ENCODE data around the gene HOXD9. TPM values are rescaled to one million over a fixed set of nuclear protein-coding genes. Genes with fewer than 3 reads are reported as not detected.

The HOXD9 gene
- total RNA-seq, 1 donor from 2014 or later, result not detected

DNA sequence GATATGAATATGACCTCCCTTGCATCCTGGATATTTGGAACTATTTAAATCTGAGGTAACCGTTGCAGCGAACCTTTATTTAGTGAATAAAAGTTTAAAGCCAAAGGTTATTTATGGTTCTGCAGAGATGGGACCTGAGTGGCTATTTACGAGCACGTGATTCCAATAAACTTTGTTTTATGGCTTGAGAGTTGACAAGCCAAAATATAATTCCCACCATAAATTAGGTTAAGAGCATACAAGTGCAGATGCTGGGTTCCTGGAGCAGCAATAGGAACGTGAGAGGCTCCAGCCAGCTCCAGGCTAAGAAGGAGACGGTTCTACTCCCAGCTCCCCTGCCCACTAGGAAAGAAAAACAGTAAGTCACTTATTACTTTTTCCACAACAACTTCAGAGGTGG, 23.6 kb downstream of the HOXD9 start:
- Histone ChIP-seq H3K4me2 (no peak overlapping the region), H3K4me3 (no peak overlapping the region), H3K36me3 (no peaks in the 10 kb centered on the region), H4K20me1 (ENCODE audit: low read depth) (peaks cover 50% of the 10 kb centered on the region), H3F3A (ENCODE audit: low read depth) (no peaks in the 10 kb centered on the region), H3K27me3 (peaks cover 100% of the 10 kb centered on the region), H2AFZ (replicated peaks) (no peak overlapping the region), H3K27ac (no peak overlapping the region), H3K9ac (no peak overlapping the region), H3K79me2 (ENCODE audit: low read depth) (no peaks in the 10 kb centered on the region), H3K4me1 (no peaks in the 10 kb centered on the region), H3K9me3 (ENCODE audit: low read depth) (no peaks in the 10 kb centered on the region)
- TF ChIP-seq, protein P1, sequence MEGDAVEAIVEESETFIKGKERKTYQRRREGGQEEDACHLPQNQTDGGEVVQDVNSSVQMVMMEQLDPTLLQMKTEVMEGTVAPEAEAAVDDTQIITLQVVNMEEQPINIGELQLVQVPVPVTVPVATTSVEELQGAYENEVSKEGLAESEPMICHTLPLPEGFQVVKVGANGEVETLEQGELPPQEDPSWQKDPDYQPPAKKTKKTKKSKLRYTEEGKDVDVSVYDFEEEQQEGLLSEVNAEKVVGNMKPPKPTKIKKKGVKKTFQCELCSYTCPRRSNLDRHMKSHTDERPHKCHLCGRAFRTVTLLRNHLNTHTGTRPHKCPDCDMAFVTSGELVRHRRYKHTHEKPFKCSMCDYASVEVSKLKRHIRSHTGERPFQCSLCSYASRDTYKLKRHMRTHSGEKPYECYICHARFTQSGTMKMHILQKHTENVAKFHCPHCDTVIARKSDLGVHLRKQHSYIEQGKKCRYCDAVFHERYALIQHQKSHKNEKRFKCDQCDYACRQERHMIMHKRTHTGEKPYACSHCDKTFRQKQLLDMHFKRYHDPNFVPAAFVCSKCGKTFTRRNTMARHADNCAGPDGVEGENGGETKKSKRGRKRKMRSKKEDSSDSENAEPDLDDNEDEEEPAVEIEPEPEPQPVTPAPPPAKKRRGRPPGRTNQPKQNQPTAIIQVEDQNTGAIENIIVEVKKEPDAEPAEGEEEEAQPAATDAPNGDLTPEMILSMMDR (IDR thresholded peaks at IDR 0.05), result no peak
- TF ChIP-seq EZH2 (IDR thresholded peaks at IDR 0.05) (no peak), EZH2phosphoT487 (IDR thresholded peaks at IDR 0.05) (no peak)
- no peak overlapping the region for H3K27ac Mint-ChIP-seq
- no peak for DNase-seq (ENCODE audit: low spot score)
- H3K36me3 Mint-ChIP-seq, result no peaks in the 10 kb centered on the region
- peaks cover 2% of the 10 kb centered on the region for H3K9me3 Mint-ChIP-seq
- peaks cover 2% of the 10 kb centered on the region for H3K4me1 Mint-ChIP-seq
- H3K27me3 Mint-ChIP-seq (ENCODE audit: insufficient read depth, low read depth), result peaks cover 84% of the 10 kb centered on the region
- no peak overlapping the region for H3K4me3 Mint-ChIP-seq

GRCh38 chr2:176146645-176147044, 24.1 kb downstream of the HOXD9 start:
- no peak for TF ChIP-seq EZH2 (IDR thresholded peaks at IDR 0.05)
- TF ChIP-seq EZH2phosphoT487 (IDR thresholded peaks at IDR 0.05), result no peak
- TF ChIP-seq, protein P1 (IDR thresholded peaks at IDR 0.05), result no peak
- no peaks in the 10 kb centered on the region for H3K79me2 ChIP-seq (ENCODE audit: low read depth)
- no peak overlapping the region for H3K27ac ChIP-seq
- no peaks in the 10 kb centered on the region for H3K36me3 ChIP-seq
- Mint-ChIP-seq H3K4me3 (no peak overlapping the region), H3K9me3 (peaks cover 5% of the 10 kb centered on the region), H3K27ac (no peak overlapping the region), H3K36me3 (no peaks in the 10 kb centered on the region), H3K4me1 (no peaks in the 10 kb centered on the region), H3K27me3 (ENCODE audit: insufficient read depth, low read depth) (peaks cover 84% of the 10 kb centered on the region)
- H3K9me3 ChIP-seq (ENCODE audit: low read depth), result no peaks in the 10 kb centered on the region
- no peak overlapping the region for H3K9ac ChIP-seq
- H3F3A ChIP-seq (ENCODE audit: low read depth), result no peaks in the 10 kb centered on the region
- DNase-seq (ENCODE audit: low spot score), result no peak
- no peaks in the 10 kb centered on the region for H3K4me1 ChIP-seq
- no peak overlapping the region for H3K4me3 ChIP-seq
- H4K20me1 ChIP-seq (ENCODE audit: low read depth), result peaks cover 55% of the 10 kb centered on the region
- no peak overlapping the region for H3K4me2 ChIP-seq
- peaks cover 100% of the 10 kb centered on the region for H3K27me3 ChIP-seq
- no peak overlapping the region for H2AFZ ChIP-seq (replicated peaks)

- H3K4me3 Mint-ChIP-seq, result no peak overlapping the region
- Histone ChIP-seq H3F3A (ENCODE audit: low read depth) (no peaks in the 10 kb centered on the region), H3K4me2 (no peak overlapping the region), H3K9ac (no peak overlapping the region), H3K4me3 (no peak overlapping the region), H3K79me2 (ENCODE audit: low read depth) (no peaks in the 10 kb centered on the region), H2AFZ (replicated peaks) (no peak overlapping the region), H3K9me3 (ENCODE audit: low read depth) (no peaks in the 10 kb centered on the region), H3K27ac (no peak overlapping the region), H4K20me1 (ENCODE audit: low read depth) (peaks cover 60% of the 10 kb centered on the region), H3K27me3 (peaks cover 100% of the 10 kb centered on the region), H3K36me3 (no peaks in the 10 kb centered on the region), H3K4me1 (no peaks in the 10 kb centered on the region)
- no peaks in the 10 kb centered on the region for H3K36me3 Mint-ChIP-seq
- DNase-seq (ENCODE audit: low spot score), result no peak
- TF ChIP-seq EZH2phosphoT487 (IDR thresholded peaks at IDR 0.05) (no peak), EZH2 (IDR thresholded peaks at IDR 0.05) (peak; percentile 85)
- TF ChIP-seq, protein P1 (IDR thresholded peaks at IDR 0.05), result no peak
- H3K27me3 Mint-ChIP-seq (ENCODE audit: insufficient read depth, low read depth), result peaks cover 86% of the 10 kb centered on the region
- peaks cover 5% of the 10 kb centered on the region for H3K9me3 Mint-ChIP-seq
- H3K4me1 Mint-ChIP-seq, result no peaks in the 10 kb centered on the region
- H3K27ac Mint-ChIP-seq, result no peak overlapping the region
Observed at GRCh38 chr2:176147210-176147799, 24.8 kb downstream of the HOXD9 start.

Data from neural progenitor cell (in vitro differentiated cells).